Measurements from ENCODE around the gene ACER3.

Gene ACER3

GRCh38 chr11:77074626-77075221, 214.0 kb downstream of the ACER3 start:
- Mint-ChIP-seq H3K27me3 (ENCODE audit: low read depth) (no peaks in the 10 kb centered on the region), H3K4me1 (peaks cover 33% of the 10 kb centered on the region), H3K36me3 (ENCODE audit: low read depth) (peaks cover 7% of the 10 kb centered on the region), H3K27ac (no peak overlapping the region), H3K4me3 (no peak overlapping the region), H3K9me3 (peaks cover 8% of the 10 kb centered on the region)
- no peak for TF ChIP-seq CTCF (IDR thresholded peaks at IDR 0.05; ENCODE audit: unreplicated experiment in 3 of 3)

GRCh38 chr11:77075425-77075905, 214.7 kb downstream of the ACER3 start:
- peaks cover 8% of the 10 kb centered on the region for H3K9me3 Mint-ChIP-seq
- TF ChIP-seq CTCF (IDR thresholded peaks at IDR 0.05; ENCODE audit: unreplicated experiment in 3 of 3) = no peak
- H3K27ac Mint-ChIP-seq = peak overlapping the region in 1 of 3 experiments; percentile 28
- peaks cover 7% of the 10 kb centered on the region for H3K36me3 Mint-ChIP-seq (ENCODE audit: low read depth)
- peaks cover 32% of the 10 kb centered on the region for H3K4me1 Mint-ChIP-seq
- H3K4me3 Mint-ChIP-seq = no peak overlapping the region
- no peaks in the 10 kb centered on the region for H3K27me3 Mint-ChIP-seq (ENCODE audit: low read depth)

Measured in nephron (organoid).